GM18861 (cell line): ENCODE results near the gene NUP62CL.

Experiments used
- ATAC-seq: cut with Tn5 transposase; IDR thresholded peaks from one replicate; pipeline ENCODE4 v1.9.1; 2021; ENCODE audit not compliant: unreplicated experiment

The NUP62CL gene

GRCh38 chrX:107154787-107155620, 51.2 kb downstream of the NUP62CL start:
- no peak for ATAC-seq

GRCh38 chrX:107153005-107153404, 53.2 kb downstream of the NUP62CL start:
- no peak for ATAC-seq

- no peak for ATAC-seq
Measured at GRCh38 chrX:107146670-107147069, 59.6 kb downstream of the NUP62CL start.

- peak; percentile 14 for ATAC-seq
Measured at GRCh38 chrX:107135965-107136307, 70.3 kb downstream of the NUP62CL start.

GRCh38 chrX:107135049-107135964, 70.9 kb downstream of the NUP62CL start:
- ATAC-seq, result peak; percentile 95

GRCh38 chrX:107123750-107124149, 82.5 kb downstream of the NUP62CL start:
- ATAC-seq, result no peak

- ATAC-seq, result no peak
Measured at GRCh38 chrX:107119283-107119682, 87.0 kb downstream of the NUP62CL start.

- ATAC-seq, result peak; percentile 100
Measured at GRCh38 chrX:107118322-107119147, 87.7 kb downstream of the NUP62CL start, which contains the start of gene RBM41. Gene RBM41, minus strand, starts transcription at chrX:107118822. Its CDS starts 49 bp downstream, at chrX:107118773.

GRCh38 chrX:107117993-107118321, 88.3 kb downstream of the NUP62CL start:
- ATAC-seq, result no peak

GRCh38 chrX:107107459-107107858, 98.8 kb downstream of the NUP62CL start:
- no peak for ATAC-seq

GRCh38 chrX:107102980-107103379, 103.3 kb downstream of the NUP62CL start:
- no peak for ATAC-seq

GRCh38 chrX:107076158-107076557, 130.1 kb downstream of the NUP62CL start:
- no peak for ATAC-seq
